Measurements from ENCODE around the gene ATP2B1.

ATP2B1 gene

GRCh38 chr12:89547101-89547500 is 161.5 kb downstream of the ATP2B1 start:
- H3K4me1 Mint-ChIP-seq (ENCODE audit: low read depth), result peaks cover 3% of the 10 kb centered on the region
- no peaks in the 10 kb centered on the region for H3K36me3 Mint-ChIP-seq (ENCODE audit: low read depth)
- H3K4me3 Mint-ChIP-seq, result no peak overlapping the region
- no peak overlapping the region for H3K27ac Mint-ChIP-seq
- no peak for DNase-seq
- no peaks in the 10 kb centered on the region for H3K9me3 Mint-ChIP-seq
- H3K27me3 Mint-ChIP-seq, result peaks cover 3% of the 10 kb centered on the region

GRCh38 chr12:89546151-89546550 is 162.5 kb downstream of the ATP2B1 start:
- DNase-seq, result no peak
- H3K36me3 Mint-ChIP-seq (ENCODE audit: low read depth), result no peaks in the 10 kb centered on the region
- H3K27ac Mint-ChIP-seq, result no peak overlapping the region
- H3K4me3 Mint-ChIP-seq, result no peak overlapping the region
- peaks cover 3% of the 10 kb centered on the region for H3K4me1 Mint-ChIP-seq (ENCODE audit: low read depth)
- H3K27me3 Mint-ChIP-seq, result peaks cover 3% of the 10 kb centered on the region
- H3K9me3 Mint-ChIP-seq, result no peaks in the 10 kb centered on the region

- no peak for DNase-seq
- H3K4me1 Mint-ChIP-seq (ENCODE audit: low read depth), result peaks cover 3% of the 10 kb centered on the region
- H3K9me3 Mint-ChIP-seq, result no peaks in the 10 kb centered on the region
- no peak overlapping the region for H3K27ac Mint-ChIP-seq
- no peaks in the 10 kb centered on the region for H3K36me3 Mint-ChIP-seq (ENCODE audit: low read depth)
- peaks cover 3% of the 10 kb centered on the region for H3K27me3 Mint-ChIP-seq
- no peak overlapping the region for H3K4me3 Mint-ChIP-seq
Observed at GRCh38 chr12:89544681-89545184, 163.9 kb downstream of the ATP2B1 start.

GRCh38 chr12:89544022-89544421 is 164.6 kb downstream of the ATP2B1 start:
- peaks cover 3% of the 10 kb centered on the region for H3K4me1 Mint-ChIP-seq (ENCODE audit: low read depth)
- H3K9me3 Mint-ChIP-seq, result no peaks in the 10 kb centered on the region
- H3K4me3 Mint-ChIP-seq, result no peak overlapping the region
- H3K36me3 Mint-ChIP-seq (ENCODE audit: low read depth), result no peaks in the 10 kb centered on the region
- DNase-seq, result no peak
- peaks cover 3% of the 10 kb centered on the region for H3K27me3 Mint-ChIP-seq
- H3K27ac Mint-ChIP-seq, result no peak overlapping the region

GRCh38 chr12:89542912-89543592 is 165.6 kb downstream of the ATP2B1 start:
- H3K36me3 Mint-ChIP-seq (ENCODE audit: low read depth), result no peaks in the 10 kb centered on the region
- no peak overlapping the region for H3K4me3 Mint-ChIP-seq
- H3K9me3 Mint-ChIP-seq, result no peaks in the 10 kb centered on the region
- peaks cover 3% of the 10 kb centered on the region for H3K4me1 Mint-ChIP-seq (ENCODE audit: low read depth)
- peak; percentile 60 for DNase-seq
- peaks cover 3% of the 10 kb centered on the region for H3K27me3 Mint-ChIP-seq
- no peak overlapping the region for H3K27ac Mint-ChIP-seq

- H3K4me1 Mint-ChIP-seq (ENCODE audit: low read depth), result peaks cover 3% of the 10 kb centered on the region
- no peaks in the 10 kb centered on the region for H3K36me3 Mint-ChIP-seq (ENCODE audit: low read depth)
- H3K27ac Mint-ChIP-seq, result no peak overlapping the region
- H3K4me3 Mint-ChIP-seq, result no peak overlapping the region
- no peak for DNase-seq
- H3K9me3 Mint-ChIP-seq, result no peaks in the 10 kb centered on the region
- H3K27me3 Mint-ChIP-seq, result no peaks in the 10 kb centered on the region
Observed at GRCh38 chr12:89542236-89542635, 166.4 kb downstream of the ATP2B1 start.

GRCh38 chr12:89540586-89540985 is 168.1 kb downstream of the ATP2B1 start:
- Mint-ChIP-seq H3K4me3 (no peak overlapping the region), H3K27ac (no peak overlapping the region)
- no peak for DNase-seq

GRCh38 chr12:89539426-89540223 is 169.0 kb downstream of the ATP2B1 start:
- Mint-ChIP-seq H3K36me3 (ENCODE audit: low read depth) (no peaks in the 10 kb centered on the region), H3K9me3 (no peaks in the 10 kb centered on the region), H3K27ac (no peak overlapping the region), H3K27me3 (no peaks in the 10 kb centered on the region), H3K4me3 (no peak overlapping the region), H3K4me1 (ENCODE audit: low read depth) (peaks cover 3% of the 10 kb centered on the region)
- no peak for DNase-seq

More at GRCh38 chr12:89540586-89540985, 168.1 kb downstream of the ATP2B1 start:
- H3K4me1 Mint-ChIP-seq (ENCODE audit: low read depth), result peaks cover 3% of the 10 kb centered on the region
- no peaks in the 10 kb centered on the region for H3K9me3 Mint-ChIP-seq
- no peaks in the 10 kb centered on the region for H3K27me3 Mint-ChIP-seq
- H3K36me3 Mint-ChIP-seq (ENCODE audit: low read depth), result no peaks in the 10 kb centered on the region

- Mint-ChIP-seq H3K4me3 (no peak overlapping the region), H3K27me3 (no peaks in the 10 kb centered on the region), H3K4me1 (ENCODE audit: low read depth) (peaks cover 3% of the 10 kb centered on the region), H3K9me3 (no peaks in the 10 kb centered on the region), H3K27ac (no peak overlapping the region), H3K36me3 (ENCODE audit: low read depth) (no peaks in the 10 kb centered on the region)
- DNase-seq, result no peak
Observed at GRCh38 chr12:89538897-89539296, 169.7 kb downstream of the ATP2B1 start.
